Measurements from ENCODE around the gene APBA2.
A peak's percentile ranks its signal among the peaks of the same experiment; 100 is the strongest.

APBA2 gene

DNA sequence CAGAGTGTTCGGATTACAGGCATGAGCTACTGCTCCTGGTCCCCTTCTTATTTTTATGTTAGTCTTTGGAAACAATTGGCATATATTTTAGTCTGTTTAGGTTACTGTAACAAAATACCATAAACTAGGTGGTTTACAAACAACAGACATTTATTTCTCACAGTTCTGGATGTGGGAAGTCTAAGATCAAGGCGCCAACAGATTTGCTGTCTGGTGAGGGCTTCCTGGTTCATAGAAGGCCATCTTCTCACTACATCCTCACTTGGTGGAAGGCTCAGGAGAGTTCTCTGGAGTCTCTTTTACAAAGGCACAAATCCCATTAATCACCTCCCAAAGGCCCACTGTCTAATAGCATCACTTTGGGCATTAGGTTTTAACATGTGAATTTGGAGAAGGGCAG lies 101.0 kb downstream of the APBA2 start:
- DNase-seq = no peak

DNA sequence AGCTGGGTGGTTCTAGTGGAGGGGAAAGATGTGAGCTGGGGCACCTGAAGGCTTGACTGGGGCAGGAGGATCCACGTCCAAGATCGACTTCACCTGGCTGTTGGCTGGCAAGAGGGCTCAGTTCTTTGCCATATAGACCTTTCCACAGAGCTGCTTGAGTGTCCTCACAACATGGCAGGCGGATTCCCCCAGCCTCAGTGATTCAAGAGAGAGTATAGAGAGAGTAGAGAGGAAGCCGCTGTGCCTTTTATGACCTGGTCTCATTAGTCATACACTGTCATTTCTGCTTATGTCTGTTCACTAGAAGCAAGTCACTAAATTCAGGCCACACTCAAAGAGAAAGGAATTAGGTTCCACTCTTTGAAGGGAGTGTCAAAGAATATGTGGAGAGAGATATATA lies 101.6 kb downstream of the APBA2 start:
- DNase-seq = no peak

DNA sequence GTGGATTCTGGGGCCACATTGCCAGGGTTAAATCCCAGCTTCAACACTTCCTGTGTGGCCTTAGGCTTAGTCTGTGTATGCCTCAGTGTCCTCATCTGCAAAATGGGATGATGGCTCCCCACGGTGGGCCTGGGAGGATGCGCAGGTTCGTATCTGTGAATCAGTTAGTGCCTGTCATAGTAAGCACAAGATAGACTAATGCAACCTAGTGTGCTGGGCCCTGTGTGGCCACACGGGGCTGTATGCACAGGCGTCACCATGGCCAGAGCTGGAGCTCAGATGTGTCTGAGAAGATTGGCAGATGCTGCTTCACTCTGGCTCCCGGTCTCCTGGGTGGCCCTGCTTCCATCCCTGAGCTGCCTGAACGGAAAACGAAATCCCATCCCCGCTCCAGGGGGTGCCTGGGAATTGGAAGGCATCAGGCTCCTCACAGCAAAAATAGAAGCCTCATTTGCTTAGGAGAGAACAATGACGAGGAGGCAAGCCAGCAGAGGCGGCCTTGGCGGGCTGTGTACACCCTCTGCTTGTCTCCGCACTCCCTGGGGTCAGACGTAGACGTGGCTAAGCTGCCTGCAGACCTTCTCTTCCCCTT lies 103.6 kb downstream of the APBA2 start:
- DNase-seq = peak; percentile 72

DNA sequence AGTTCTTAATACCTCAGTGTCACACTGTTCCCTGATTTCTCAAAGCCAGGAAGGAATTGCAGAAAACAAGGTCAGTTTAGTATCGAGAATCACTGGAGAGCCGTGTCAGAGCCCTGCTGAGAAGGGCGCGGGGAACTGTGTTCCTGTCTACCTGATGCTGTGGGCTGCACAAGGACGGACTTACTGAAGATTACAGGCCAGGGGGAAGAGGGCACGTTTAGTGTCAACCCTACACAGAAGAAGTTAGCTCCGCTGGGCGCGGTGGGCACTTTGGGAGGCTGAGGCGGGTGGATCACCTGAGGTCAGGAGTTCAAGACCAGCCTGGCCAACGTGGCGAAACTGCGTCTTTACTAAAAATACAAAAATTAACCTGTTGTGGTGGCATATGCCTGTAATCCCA lies 104.1 kb downstream of the APBA2 start:
- no peak for DNase-seq

DNA sequence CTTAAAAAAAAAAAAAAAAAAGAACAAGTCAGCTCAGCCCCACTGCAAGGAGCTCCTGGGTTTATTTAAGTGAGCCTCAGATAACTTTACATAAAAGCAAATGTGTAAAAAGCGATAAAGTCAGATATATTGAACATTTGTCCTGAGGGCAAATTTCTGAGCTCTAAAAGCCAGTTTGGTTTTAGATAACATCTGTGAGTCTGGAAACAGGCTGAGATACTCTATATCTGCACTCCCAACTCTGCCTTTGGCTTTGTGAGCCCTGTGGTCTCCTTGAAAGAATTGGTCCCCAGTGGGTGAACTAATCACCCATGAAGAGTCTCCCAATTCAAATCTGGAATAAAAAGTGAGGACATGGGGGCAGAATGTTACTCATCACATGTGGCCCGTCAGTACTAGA lies 104.6 kb downstream of the APBA2 start:
- DNase-seq = no peak

DNA sequence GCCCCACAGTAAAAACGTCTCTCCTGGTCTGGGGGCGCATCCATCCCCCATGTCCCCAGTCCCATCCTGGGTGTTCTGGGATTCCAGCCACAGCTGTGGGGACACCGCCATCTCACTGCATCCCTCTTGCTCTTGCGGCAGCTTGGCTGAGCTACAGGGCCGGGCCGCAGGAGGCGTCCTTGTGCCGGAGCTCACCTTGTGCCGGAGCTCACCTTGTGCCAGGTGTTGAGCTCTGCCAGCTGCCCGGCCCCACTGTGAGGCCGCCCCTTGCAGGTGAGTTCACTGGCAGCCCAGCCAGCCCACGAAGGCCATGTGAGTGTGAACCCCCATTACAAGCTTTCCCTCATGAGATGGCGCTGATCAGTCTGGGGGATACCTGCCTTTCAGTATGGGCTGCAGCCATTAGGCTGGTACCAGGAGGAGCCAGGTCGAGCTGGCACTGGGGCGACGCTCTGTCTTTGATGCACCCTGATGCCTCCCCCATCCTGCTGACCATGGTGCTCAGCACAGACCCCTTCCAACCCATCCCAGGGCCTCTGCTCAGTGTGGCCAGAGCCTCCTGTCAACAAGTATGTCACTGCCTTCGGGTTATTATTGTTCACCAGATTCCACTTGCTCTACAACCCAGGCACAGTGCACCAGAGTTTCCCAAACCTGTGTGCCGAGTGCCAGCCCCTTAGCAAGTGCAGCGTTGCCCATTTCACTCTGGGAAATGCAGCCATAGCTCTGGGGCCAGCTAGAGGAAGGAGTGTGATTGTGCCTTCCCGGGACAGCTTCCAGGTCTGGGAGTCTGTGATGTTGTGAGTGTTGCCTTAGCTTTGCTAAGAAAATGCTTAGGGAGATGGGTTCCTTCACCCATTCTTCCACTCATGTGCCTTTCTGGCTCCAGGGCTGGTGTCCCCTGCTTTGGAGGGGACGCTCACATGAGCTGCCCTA lies 105.7 kb downstream of the APBA2 start:
- no peak for DNase-seq

DNA sequence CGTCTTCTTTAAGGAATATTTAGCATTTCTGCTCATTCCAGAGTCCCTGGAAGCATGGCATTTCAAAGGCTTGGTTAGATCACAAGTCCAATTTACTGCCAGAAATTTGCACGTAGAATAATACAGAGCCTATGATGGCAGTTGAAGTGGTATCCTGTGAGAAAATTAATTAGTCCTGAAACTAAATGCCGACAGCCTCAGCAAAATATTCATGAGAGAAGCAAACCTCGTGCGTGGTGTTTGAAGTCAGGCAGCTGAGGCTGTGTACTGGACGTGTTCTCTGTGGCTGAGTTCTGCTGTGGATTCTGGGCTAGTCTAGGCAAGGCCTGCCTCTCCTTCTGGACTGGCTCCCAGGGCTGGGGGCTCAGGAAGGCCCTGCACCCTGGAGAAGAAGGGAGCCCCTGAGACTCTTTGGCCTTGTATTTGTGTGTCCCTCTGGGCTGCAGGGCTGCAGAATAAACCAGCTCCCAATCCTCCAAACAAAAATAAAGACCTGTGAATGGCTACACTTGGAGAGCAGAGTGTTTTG lies 106.6 kb downstream of the APBA2 start:
- no peak for DNase-seq

DNA sequence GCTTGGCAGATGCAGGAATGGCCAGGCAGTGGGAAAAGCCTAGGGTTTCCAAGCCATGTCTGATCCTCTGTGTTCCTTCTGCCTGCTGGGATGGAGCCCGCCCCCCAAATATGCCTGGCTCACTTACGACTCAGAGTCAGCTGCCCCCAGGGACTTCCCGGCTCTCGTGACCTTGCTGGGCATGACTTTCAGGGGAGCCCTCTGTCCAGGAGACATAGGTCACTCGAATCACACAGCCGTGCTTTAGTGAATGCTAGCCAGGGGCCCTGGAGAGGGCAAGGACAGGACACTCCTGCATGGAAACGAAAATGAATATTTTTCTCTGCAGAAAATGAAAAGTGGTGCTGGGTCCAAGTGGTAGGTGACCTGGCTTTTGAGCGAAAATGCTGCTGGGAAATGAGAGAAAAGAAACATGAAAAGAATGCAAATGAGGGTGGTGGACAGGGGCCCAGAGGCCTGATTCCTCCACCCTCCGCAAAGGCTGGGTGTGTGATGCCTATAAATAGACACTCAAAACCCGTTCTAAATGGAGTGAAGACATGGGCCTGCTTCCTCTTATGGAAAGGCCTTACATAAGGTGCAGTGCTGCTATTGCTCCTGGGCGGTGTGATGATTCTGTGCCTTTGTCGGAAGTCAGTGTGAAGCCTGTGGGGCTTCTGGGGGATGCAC lies 107.4 kb downstream of the APBA2 start:
- DNase-seq = no peak

DNA sequence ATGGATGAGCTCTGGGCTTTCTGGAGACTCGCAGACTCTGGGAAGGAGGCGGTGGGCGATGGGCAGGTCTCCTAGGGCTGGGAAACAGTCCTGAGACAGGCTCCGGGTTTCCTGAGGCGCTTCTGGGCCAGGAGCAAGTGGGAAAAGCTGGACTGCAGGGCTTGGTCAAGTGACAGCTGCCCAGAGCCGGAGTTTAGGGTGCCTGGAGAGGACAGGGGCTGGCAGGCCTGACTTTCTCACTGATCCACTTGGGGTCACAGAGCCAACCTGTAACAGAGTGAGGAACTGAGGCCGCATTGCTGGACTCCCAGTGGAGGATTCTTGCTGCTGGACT lies 107.9 kb downstream of the APBA2 start:
- no peak for DNase-seq

DNA sequence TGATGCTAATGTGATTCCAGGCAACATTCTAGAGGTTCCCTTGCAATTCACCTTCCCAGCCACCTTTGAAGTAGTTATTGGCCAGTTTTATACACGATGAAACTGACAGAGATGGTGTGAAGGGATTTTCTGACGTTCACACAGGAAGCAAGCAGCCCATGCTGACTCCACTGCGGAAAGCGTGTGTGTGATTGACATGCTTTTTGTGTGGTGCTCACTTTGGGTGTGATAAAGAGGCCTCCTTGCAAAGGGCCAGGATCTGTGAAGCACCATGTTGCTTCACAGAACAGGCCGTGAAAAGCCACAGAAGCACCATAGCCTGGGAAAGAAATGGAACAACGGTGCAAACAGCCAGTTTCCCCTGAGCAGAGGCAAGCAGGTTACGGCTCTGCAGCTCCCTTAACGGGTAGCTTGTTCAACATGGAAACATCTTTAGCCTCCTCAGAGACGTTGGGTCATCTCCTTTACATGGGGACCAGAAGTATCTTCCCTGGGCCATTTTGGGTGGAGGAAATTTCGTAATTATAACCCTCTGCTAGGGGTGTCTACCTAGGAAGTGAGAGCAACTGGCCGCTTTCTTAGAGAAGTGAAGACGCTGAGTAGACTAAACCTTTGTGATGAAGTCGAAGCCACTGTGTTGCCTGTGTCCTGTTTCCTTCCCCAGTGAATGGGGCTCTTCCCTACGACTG lies 108.5 kb downstream of the APBA2 start:
- DNase-seq = no peak

DNA sequence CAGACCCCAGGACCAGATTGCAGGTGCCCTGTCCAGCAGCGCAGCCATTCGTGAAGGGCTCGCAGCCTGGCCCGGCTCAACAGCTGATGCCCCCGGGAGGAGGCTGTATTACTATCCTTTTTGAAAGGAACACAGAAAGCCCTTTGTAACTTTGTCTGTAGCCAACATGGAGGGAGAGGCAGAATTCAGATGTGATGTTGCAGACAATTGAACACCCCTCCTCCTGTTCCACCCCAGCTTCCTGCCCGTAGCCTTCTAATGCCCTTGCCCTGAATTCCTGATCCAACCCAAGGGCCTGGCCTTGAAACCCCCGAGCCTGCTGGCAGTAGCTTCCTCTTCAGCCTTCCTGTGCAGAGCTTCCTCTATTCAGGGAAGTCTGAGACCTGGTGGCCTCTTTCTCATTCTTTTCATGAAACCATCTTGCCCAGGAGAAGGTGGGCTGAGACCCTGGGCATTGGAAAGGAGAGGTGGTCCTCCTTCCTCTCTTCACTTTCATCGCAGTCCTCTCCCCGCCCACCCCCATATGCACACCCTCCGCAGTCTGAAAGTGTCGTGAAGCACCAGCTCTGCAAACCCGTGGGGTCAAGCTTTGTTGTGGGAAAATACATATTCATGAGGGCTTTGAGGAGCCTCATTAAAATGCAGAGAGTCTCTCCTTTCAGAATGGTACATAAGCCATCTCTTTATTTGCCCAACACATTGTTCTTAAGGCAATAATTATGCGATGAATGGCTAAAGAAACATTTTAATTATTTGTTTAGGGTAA lies 109.2 kb downstream of the APBA2 start:
- DNase-seq = no peak

DNA sequence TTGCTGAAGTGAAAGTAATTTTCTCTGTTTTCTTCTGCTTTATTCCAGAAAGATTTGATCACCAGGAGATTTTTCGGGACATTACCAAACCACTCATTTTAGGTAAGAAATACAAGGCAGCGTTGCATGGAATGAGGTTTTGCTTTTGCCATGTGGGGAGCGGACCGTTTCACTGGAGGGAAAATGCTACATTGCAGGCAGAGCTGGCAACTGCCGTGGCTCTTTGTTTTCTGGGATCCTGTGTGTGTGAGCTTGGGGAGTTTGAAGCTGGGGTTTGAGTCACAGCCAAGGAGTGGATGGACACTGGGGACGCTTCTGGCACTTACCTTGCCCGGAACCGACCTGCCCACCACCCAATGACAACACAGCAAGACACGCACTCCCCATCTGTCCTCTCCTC lies 109.9 kb downstream of the APBA2 start:
- no peak for DNase-seq

DNA sequence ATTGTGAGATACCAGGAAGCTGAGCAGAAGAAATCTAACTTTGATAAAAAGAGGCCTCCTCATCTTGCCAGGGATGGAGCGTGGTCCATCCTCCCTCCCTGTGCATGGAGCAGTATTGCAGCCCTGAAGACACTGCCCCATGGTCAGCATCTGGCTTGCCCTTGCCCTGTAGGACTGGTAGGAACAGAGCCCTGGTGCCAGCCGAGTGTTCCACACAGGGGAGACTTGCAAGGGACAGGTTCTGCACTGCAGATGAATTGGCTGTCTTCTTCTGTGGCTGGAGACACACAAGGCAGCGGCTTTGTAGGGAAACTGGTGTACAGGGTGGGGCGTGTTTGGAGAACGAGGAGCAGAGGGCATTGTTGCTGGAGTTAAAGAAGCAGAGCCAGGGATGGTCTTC lies 110.5 kb downstream of the APBA2 start:
- no peak for DNase-seq

DNA sequence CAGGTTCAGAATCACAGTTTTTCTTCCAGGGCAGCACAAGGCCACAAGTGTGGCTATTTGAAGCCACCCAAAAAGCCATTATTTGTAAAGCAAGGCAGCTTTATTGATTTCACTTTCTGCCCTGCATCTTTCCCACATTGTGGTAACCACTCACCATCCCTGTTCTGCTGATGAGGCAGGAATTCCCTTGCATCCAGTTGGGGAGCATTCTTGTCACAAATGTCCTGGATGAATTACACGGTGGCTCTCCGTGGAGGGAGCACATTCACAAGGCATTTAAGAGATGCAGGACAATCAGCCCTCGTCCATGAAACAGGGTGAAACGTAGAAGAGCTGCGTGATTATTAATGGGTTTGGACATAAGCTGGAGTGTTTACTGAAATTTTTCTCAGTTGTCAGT lies 111.2 kb downstream of the APBA2 start:
- no peak for DNase-seq

DNA sequence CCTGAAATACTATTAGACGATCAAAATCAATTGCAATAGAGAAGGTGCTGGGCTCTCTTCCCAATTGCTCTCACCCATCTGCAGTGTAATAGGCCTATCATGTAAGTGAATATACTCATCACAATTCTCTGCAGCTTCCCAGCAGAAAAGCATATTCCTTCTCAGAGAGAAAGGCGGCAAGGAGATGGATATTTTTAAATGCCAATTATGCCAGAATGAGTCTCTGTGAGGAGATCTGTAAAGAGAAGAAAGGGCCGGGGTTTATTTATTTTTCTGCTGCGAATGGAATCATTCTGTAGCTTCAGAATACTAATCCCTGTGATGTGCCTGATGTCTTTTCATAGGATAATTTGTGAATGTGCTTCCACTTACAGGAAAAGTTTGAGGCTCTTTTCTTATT lies 112.0 kb downstream of the APBA2 start:
- DNase-seq = no peak

DNA sequence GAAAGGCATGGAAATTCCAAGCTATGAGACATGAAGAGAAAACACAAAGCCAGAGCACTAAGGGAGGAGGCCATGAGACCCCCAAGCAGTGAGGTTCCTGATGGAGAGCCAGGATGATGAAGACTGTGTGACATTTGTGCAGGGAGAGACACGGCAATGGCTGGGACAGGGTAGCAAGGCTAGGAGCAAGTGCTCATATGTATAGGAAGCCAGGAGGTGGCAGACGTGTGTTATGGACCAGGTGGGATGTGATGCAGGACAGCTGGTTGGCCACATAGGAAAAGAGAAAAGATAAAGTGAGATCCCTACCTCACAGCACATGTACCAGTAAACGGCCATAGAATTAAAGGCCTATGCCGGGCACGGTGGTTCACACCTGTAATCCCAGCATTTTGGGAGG lies 112.7 kb downstream of the APBA2 start:
- no peak for DNase-seq

DNA sequence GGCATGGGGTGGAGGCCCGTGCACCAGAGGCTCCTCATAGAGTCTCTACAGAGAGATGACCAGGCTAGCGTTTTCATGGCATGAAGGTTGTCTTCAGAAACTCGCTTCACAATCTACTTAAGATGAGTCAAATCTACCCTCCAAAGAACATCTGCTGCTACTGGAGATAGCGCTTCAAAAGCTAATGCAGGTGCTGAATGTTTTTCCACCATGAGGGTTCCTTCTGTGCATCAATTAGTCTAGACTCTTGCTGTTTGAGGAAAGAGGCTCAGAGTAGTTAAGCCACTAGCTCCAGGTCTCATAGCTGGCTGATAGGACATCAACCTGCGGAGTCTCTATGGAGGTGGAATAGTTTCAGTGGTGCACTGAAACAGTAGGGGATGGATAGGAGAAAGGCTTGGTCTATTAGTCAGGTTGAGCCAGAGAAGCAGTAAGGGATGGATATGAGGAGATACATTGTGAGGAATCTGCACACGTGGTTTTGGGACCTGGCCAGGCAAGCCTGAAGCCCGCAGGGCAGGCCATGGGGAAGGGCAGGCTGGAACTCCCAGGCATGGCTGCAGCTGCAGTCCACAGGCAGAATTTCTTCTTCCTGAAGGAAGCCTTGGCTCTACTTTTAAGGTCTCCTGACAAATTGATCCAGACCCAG lies 117.5 kb downstream of the APBA2 start:
- no peak for DNase-seq

DNA sequence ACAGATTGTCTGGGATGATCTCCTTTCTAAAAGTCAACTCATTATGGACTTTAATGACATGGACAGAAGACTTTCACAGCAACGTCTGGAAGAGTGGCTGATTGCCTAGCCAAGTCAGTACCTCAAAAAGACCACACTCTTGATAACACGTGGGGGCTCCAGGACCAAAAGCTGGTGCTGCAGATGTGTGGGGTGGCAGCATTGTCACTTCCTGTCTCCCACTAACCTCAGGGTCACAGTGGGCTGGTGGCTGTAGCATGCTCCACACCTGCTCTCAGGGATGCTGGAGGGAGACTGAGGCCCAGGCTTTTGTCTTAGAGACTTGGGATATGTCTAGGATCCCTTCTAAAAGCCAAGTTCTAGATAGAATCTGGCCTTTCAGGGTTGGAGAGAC lies 118.1 kb downstream of the APBA2 start:
- DNase-seq = no peak

DNA sequence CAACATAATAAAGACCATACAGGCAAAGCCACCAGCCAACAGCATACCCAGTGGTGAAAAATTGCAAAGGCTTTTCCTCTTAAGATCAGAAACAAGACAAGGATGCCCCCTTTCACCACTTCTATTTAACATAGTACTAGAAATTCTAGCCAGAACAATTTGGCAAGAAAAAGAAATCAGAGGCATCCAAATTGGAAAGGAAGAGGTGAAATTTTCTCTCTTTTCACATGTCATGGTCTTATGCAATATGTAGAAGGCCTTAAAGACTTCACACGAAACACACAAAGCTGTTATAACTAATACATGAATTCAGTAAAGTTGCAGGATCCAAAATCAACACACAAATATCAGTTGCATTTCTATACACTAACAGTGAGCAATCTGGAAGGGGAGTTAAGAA lies 120.2 kb downstream of the APBA2 start:
- no peak for DNase-seq

DNA sequence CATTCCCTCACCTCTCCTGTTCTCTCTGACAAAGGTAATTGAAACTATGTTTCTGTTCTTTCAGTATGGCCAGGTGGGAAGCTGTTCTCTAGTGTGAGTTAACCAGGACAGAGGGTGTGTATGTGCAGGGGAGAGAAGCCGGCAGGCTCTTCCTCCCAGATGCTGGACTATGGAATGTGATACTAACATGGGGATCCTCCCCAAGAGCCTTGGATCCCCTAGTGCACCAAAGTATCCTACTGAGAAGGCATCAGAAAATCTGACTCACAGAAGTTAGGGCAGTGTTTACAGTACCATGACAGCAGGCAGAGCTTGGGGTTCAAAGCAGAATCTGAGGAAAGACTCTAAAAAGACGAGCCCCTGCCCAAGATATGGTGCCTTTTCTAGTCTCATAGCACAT lies 123.1 kb downstream of the APBA2 start:
- DNase-seq = no peak

DNA sequence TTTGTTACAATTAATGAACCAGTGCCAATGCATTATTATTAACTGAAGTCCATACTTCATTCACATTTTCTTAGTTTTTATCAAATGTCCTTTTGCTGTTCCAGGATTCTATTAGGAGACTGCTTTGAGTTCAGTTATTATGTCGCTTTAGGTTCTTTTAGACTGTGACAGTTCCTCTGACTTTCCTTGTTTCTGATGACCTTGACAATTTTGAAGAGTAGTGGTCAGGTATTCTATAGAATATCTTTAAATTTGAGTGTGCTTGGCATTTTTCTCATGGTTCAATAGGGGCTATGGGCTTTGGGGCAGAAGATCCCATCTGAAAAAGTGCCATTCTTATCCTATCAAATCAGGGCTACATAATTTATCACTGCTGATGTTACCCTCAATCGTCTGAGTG lies 126.3 kb downstream of the APBA2 start:
- no peak for DNase-seq

DNA sequence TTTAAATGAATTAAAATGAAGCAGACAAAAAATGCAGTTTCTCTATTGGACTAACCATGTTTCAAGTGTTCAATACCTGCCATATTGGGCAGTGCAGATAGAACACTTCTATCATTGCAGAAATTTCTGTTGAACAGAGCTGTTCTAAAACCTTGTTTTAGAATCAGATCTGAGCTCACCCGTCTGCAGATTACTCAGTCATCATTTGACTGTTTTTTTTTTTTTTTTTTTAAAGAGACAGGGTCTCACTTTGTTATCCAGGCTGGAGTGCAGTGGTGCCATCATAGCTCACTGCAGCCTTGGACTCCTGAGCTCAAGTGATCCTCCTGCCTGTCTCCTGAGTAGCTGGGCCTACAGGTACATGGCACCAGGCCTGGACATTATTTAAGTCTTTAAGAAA lies 128.7 kb downstream of the APBA2 start:
- no peak for DNase-seq
